GM21526 (cell line): ENCODE results near the gene NR3C1.
A peak's percentile ranks its signal among the peaks of the same experiment; 100 is the strongest.

Experiments used
- ATAC-seq: cut with Tn5 transposase; IDR thresholded peaks from one replicate; pipeline ENCODE4 v1.9.1; 2021; ENCODE audit warnings: moderate library complexity; ENCODE audit not compliant: unreplicated experiment, low FRiP score

The NR3C1 gene

GRCh38 chr5:143271431-143271830 lies 132.1 kb downstream of the NR3C1 start:
- ATAC-seq = peak; percentile 52

- ATAC-seq = no peak
These were observed 135.1 kb downstream of the NR3C1 start for GRCh38 chr5:143268388-143268787.

GRCh38 chr5:143267186-143267585 lies 136.3 kb downstream of the NR3C1 start:
- ATAC-seq = no peak

GRCh38 chr5:143265995-143266394 lies 137.5 kb downstream of the NR3C1 start:
- ATAC-seq = no peak

GRCh38 chr5:143263272-143263810 lies 140.1 kb downstream of the NR3C1 start:
- no peak for ATAC-seq

GRCh38 chr5:143262393-143263174 lies 140.9 kb downstream of the NR3C1 start:
- ATAC-seq = peak; percentile 70

- ATAC-seq = no peak
These were observed 141.6 kb downstream of the NR3C1 start for GRCh38 chr5:143261748-143262392.

GRCh38 chr5:143259254-143259605 lies 144.3 kb downstream of the NR3C1 start:
- no peak for ATAC-seq

- no peak for ATAC-seq
These were observed 144.8 kb downstream of the NR3C1 start for GRCh38 chr5:143258559-143259253.

GRCh38 chr5:143254819-143255218 lies 148.7 kb downstream of the NR3C1 start:
- ATAC-seq = no peak

- no peak for ATAC-seq
These were observed 151.5 kb downstream of the NR3C1 start for GRCh38 chr5:143251946-143252345.

GRCh38 chr5:143251190-143251589 lies 152.3 kb downstream of the NR3C1 start:
- no peak for ATAC-seq

- no peak for ATAC-seq
These were observed 153.6 kb downstream of the NR3C1 start for GRCh38 chr5:143249851-143250250.

GRCh38 chr5:143248822-143249579 lies 154.5 kb downstream of the NR3C1 start:
- ATAC-seq = no peak

- no peak for ATAC-seq
These were observed 155.1 kb downstream of the NR3C1 start for GRCh38 chr5:143248391-143248790.

GRCh38 chr5:143247134-143247815 lies 156.2 kb downstream of the NR3C1 start:
- ATAC-seq = no peak

- ATAC-seq = no peak
These were observed 157.4 kb downstream of the NR3C1 start for GRCh38 chr5:143245929-143246561.

- no peak for ATAC-seq
These were observed 158.5 kb downstream of the NR3C1 start for GRCh38 chr5:143244990-143245389.

- no peak for ATAC-seq
These were observed 159.3 kb downstream of the NR3C1 start for GRCh38 chr5:143244000-143244736.
